HEK293 (cell line): Measurements from ENCODE around the gene SMURF1.
A peak's percentile ranks its signal among the peaks of the same experiment; 100 is the strongest.

Source experiments
- CTCF ChIA-PET: fragments of 350-600 bp; formaldehyde crosslinking; extraction: SDS; loops from one replicate; lab custom pipeline; 2021; ENCODE audit warnings: antibody characterized with exemption; lab: Yijun Ruan, JAX
- POLR2A ChIA-PET: fragments of 300-600 bp; formaldehyde crosslinking; extraction: SDS; loops from one replicate; lab custom pipeline; 2020; ENCODE audit warnings: antibody characterized with exemption, inconsistent platforms; lab: Yijun Ruan, JAX
- H3K27ac ChIP-seq: fragments of 200-500 bp; sonication (Bioruptor generic); 2 replicates; pipeline ENCODE4 v1.5.1; 2014; ENCODE audit warnings: low read depth, low read length, control low read depth, inconsistent platforms; ENCODE audit errors: extremely low read depth
- H3K36me3 ChIP-seq, 2 experiments: fragments of 200-500 bp in 1 of 2; sonication (Bioruptor generic) in 1 of 2; 1 replicate in 1 of 2; 2 replicates in 1 of 2; pipeline ENCODE4 v1.5.1; 2014 to 2017; ENCODE audit warnings: inconsistent platforms in 2 of 2, low read length in 2 of 2; ENCODE audit not compliant: control insufficient read depth in 2 of 2, insufficient read depth in 1 of 2
- H3K4me1 ChIP-seq: fragments of 200-500 bp; sonication (Bioruptor generic); 2 replicates; pipeline ENCODE4 v1.5.1; 2014; ENCODE audit warnings: mild to moderate bottlenecking, low read length, inconsistent platforms; ENCODE audit not compliant: control insufficient read depth, insufficient read depth
- H3K4me3 ChIP-seq: 2 replicates; pipeline ENCODE4 v1.5.1; 2011; ENCODE audit warnings: low read depth, mild to moderate bottlenecking, control low read depth, low read length, moderate library complexity
- H3K9me3 ChIP-seq: fragments of 200-500 bp; sonication (Bioruptor generic); 2 replicates; pipeline ENCODE4 v1.5.1; 2014; ENCODE audit warnings: low read depth, low read length, inconsistent platforms; ENCODE audit not compliant: control insufficient read depth, insufficient read depth
- CTCF ChIP-seq: fragments of 450-650 bp; formaldehyde crosslinking; IDR thresholded peaks from 2 replicates; pipeline ENCODE4 v1.5.1; 2016; ENCODE audit warnings: missing biosample characterization, missing genetic modification characterization
- GLIS1 ChIP-seq: fragments of 450-650 bp; formaldehyde crosslinking; IDR thresholded peaks from 2 replicates; pipeline ENCODE4 v1.5.1; 2016; ENCODE audit warnings: missing biosample characterization, missing genetic modification characterization
- IKZF3 ChIP-seq: fragments of 450-650 bp; IDR thresholded peaks from 2 replicates; pipeline ENCODE4 v1.5.0; 2018; ENCODE audit warnings: missing biosample characterization, mild to moderate bottlenecking, missing genetic modification characterization, moderate library complexity
- KLF9 ChIP-seq: fragments of 450-650 bp; formaldehyde crosslinking; IDR thresholded peaks from 2 replicates; pipeline ENCODE4 v1.5.1; 2016; ENCODE audit warnings: missing biosample characterization, missing genetic modification characterization, low read depth
- MZF1 ChIP-seq: fragments of 450-650 bp; formaldehyde crosslinking; IDR thresholded peaks from 2 replicates; pipeline ENCODE4 v1.5.1; 2017; ENCODE audit warnings: missing biosample characterization, missing genetic modification characterization, borderline replicate concordance
- PBX3 ChIP-seq: sonication (generic); formaldehyde crosslinking; IDR thresholded peaks from 2 replicates; pipeline ENCODE4 v1.8.1; 2022; ENCODE audit warnings: mild to moderate bottlenecking, moderate library complexity, missing genetic modification reagents
- SALL2 ChIP-seq: fragments of 450-650 bp; formaldehyde crosslinking; IDR thresholded peaks from 2 replicates; pipeline ENCODE4 v1.5.0; 2017; ENCODE audit warnings: missing biosample characterization, mild to moderate bottlenecking, missing genetic modification characterization, borderline replicate concordance
- SCRT1 ChIP-seq: fragments of 450-650 bp; formaldehyde crosslinking; IDR thresholded peaks from 2 replicates; pipeline ENCODE4 v1.5.1; 2016; ENCODE audit warnings: missing biosample characterization, missing genetic modification characterization, borderline replicate concordance
- ZBTB44 ChIP-seq: fragments of 450-650 bp; IDR thresholded peaks from 2 replicates; pipeline ENCODE4 v1.5.1; 2018; ENCODE audit warnings: missing biosample characterization, mild to moderate bottlenecking, missing genetic modification characterization
- ZBTB49 ChIP-seq: fragments of 450-650 bp; formaldehyde crosslinking; IDR thresholded peaks from 2 replicates; pipeline ENCODE4 v1.5.1; 2016; ENCODE audit warnings: missing biosample characterization, missing genetic modification characterization, low read depth
- ZFP41 ChIP-seq: fragments of 450-650 bp; formaldehyde crosslinking; IDR thresholded peaks from 2 replicates; pipeline ENCODE4 v1.5.1; 2016; ENCODE audit warnings: missing biosample characterization, missing genetic modification characterization, borderline replicate concordance
- ZFP69B ChIP-seq: fragments of 450-650 bp; formaldehyde crosslinking; IDR thresholded peaks from 2 replicates; pipeline ENCODE4 v1.5.1; 2016; ENCODE audit warnings: missing biosample characterization, missing genetic modification characterization
- ZIC2 ChIP-seq: fragments of 450-650 bp; formaldehyde crosslinking; IDR thresholded peaks from 2 replicates; pipeline ENCODE4 v1.5.1; 2016; ENCODE audit warnings: missing biosample characterization, missing genetic modification characterization
- ZNF121 ChIP-seq: fragments of 450-650 bp; formaldehyde crosslinking; IDR thresholded peaks from 2 replicates; pipeline ENCODE4 v1.5.1; 2016; ENCODE audit warnings: missing biosample characterization, missing genetic modification characterization
- ZNF175 ChIP-seq: fragments of 450-650 bp; formaldehyde crosslinking; IDR thresholded peaks from 2 replicates; pipeline ENCODE4 v1.5.1; 2016; ENCODE audit warnings: missing biosample characterization, missing genetic modification characterization
- ZNF2 ChIP-seq: fragments of 450-650 bp; formaldehyde crosslinking; IDR thresholded peaks from 2 replicates; pipeline ENCODE4 v1.5.1; 2016; ENCODE audit warnings: missing biosample characterization, missing genetic modification characterization
- ZNF211 ChIP-seq: fragments of 450-650 bp; formaldehyde crosslinking; IDR thresholded peaks from 2 replicates; pipeline ENCODE4 v1.5.1; 2016; ENCODE audit warnings: low read depth, missing biosample characterization, missing genetic modification characterization
- ZNF214 ChIP-seq: fragments of 450-650 bp; formaldehyde crosslinking; IDR thresholded peaks from 2 replicates; pipeline ENCODE4 v1.5.1; 2017; ENCODE audit warnings: missing biosample characterization, mild to moderate bottlenecking, missing genetic modification characterization, borderline replicate concordance
- ZNF23 ChIP-seq: fragments of 450-650 bp; formaldehyde crosslinking; IDR thresholded peaks from 2 replicates; pipeline ENCODE4 v1.5.1; 2016; ENCODE audit warnings: missing biosample characterization, missing genetic modification characterization, borderline replicate concordance
- ZNF488 ChIP-seq: fragments of 450-650 bp; formaldehyde crosslinking; IDR thresholded peaks from 2 replicates; pipeline ENCODE4 v1.5.1; 2016; ENCODE audit warnings: missing biosample characterization, missing genetic modification characterization
- ZNF530 ChIP-seq: fragments of 450-650 bp; formaldehyde crosslinking; IDR thresholded peaks from 2 replicates; pipeline ENCODE4 v1.5.1; 2016; ENCODE audit warnings: low read depth, missing biosample characterization, missing genetic modification characterization
- ZNF580 ChIP-seq: fragments of 450-650 bp; formaldehyde crosslinking; IDR thresholded peaks from 2 replicates; pipeline ENCODE4 v1.5.1; 2016; ENCODE audit warnings: missing biosample characterization, missing genetic modification characterization
- ZNF654 ChIP-seq: fragments of 450-650 bp; formaldehyde crosslinking; IDR thresholded peaks from 2 replicates; pipeline ENCODE4 v1.5.1; 2016; ENCODE audit warnings: low read depth, missing biosample characterization, missing genetic modification characterization
- ZNF76 ChIP-seq: fragments of 450-650 bp; formaldehyde crosslinking; IDR thresholded peaks from 2 replicates; pipeline ENCODE4; 2016; ENCODE audit warnings: low read depth, missing biosample characterization, missing genetic modification characterization, borderline replicate concordance
- ZSCAN30 ChIP-seq: fragments of 450-650 bp; IDR thresholded peaks from 2 replicates; pipeline ENCODE4 v1.5.1; 2018; ENCODE audit warnings: missing biosample characterization, mild to moderate bottlenecking, missing genetic modification characterization, moderate library complexity

Gene SMURF1

GRCh38 chr7:99041526-99041925, 102.4 kb downstream of the SMURF1 start:
- peaks cover 22 to 66% of the 10 kb centered on the region in 2 experiments for H3K36me3 ChIP-seq
- TF ChIP-seq GLIS1 = no peak
- TF ChIP-seq ZNF214 = no peak
- no peak for TF ChIP-seq ZNF2 (tag by site-specific recombination)
- TF ChIP-seq ZFP69B (tag by site-specific recombination) = no peak
- no peak for TF ChIP-seq ZNF211 (tag by site-specific recombination)
- TF ChIP-seq ZNF580 (tag by site-specific recombination) = no peak
- no peak for TF ChIP-seq SCRT1 (tag by site-specific recombination)
- no peak for TF ChIP-seq ZNF488 (tag by site-specific recombination)
- no peak for TF ChIP-seq ZSCAN30 (tag by site-specific recombination)
- no peak for TF ChIP-seq MZF1 (tag by site-specific recombination)
- TF ChIP-seq, all 188 proteins: peak for 0
- H3K4me3 ChIP-seq = no peak overlapping the region
- H3K9me3 ChIP-seq = no peaks in the 10 kb centered on the region
- no peak overlapping the region for H3K27ac ChIP-seq
- ChIA-PET CTCF (interaction anchor here (0.9 to 1.6 kb wide), 4 partner anchors 37 to 271 kb away, joined by 3 to 7 read pairs (median 5); no protein-coding TSS in a partner anchor), POLR2A (no interaction called here)
- H3K4me1 ChIP-seq = no peaks in the 10 kb centered on the region

- ChIA-PET POLR2A (no interaction called here), CTCF (interaction anchor here (0.6 to 1.8 kb wide), 15 partner anchors 9 to 538 kb away, joined by 3 to 14 read pairs (median 4); no protein-coding TSS in a partner anchor)
- Histone ChIP-seq H3K9me3 (no peaks in the 10 kb centered on the region), H3K36me3 (peaks cover 29 to 71% of the 10 kb centered on the region in 2 experiments; a peak in 2 of 3 replicates), H3K4me3 (no peak overlapping the region), H3K27ac (no peak overlapping the region), H3K4me1 (no peaks in the 10 kb centered on the region)
- TF ChIP-seq GLIS1 = no peak
- peak; percentile 89 for TF ChIP-seq ZNF2 (tag by site-specific recombination)
- TF ChIP-seq ZNF175 (tag by site-specific recombination) = no peak
- no peak for TF ChIP-seq KLF9
- no peak for TF ChIP-seq ZNF23
- TF ChIP-seq ZBTB44 (tag by site-specific recombination) = no peak
- TF ChIP-seq ZNF654 (tag by site-specific recombination) = peak; percentile 88
- TF ChIP-seq ZNF121 (tag by site-specific recombination) = peak; percentile 82
- TF ChIP-seq ZNF211 (tag by site-specific recombination) = no peak
- peak; percentile 73 for TF ChIP-seq CTCF (tag by site-specific recombination)
- no peak for TF ChIP-seq ZNF530 (tag by site-specific recombination)
- no peak for TF ChIP-seq ZBTB49
- TF ChIP-seq ZNF76 = 0 out of 2 replicates have a peak, but pooled peaks have one; percentile 49
- no peak for TF ChIP-seq SALL2 (tag by site-specific recombination)
- TF ChIP-seq ZIC2 (tag by site-specific recombination) = peak; percentile 22; the same call in 1 of the 2 replicates
- no peak for TF ChIP-seq ZFP41 (tag by site-specific recombination)
- peak; percentile 85 for TF ChIP-seq IKZF3
- TF ChIP-seq PBX3 (CRISPR knock-in tag) = no peak
Measured at GRCh38 chr7:99040104-99040958, 103.6 kb downstream of the SMURF1 start.
